ENCODE data around the gene GPC1.

Gene GPC1

DNA sequence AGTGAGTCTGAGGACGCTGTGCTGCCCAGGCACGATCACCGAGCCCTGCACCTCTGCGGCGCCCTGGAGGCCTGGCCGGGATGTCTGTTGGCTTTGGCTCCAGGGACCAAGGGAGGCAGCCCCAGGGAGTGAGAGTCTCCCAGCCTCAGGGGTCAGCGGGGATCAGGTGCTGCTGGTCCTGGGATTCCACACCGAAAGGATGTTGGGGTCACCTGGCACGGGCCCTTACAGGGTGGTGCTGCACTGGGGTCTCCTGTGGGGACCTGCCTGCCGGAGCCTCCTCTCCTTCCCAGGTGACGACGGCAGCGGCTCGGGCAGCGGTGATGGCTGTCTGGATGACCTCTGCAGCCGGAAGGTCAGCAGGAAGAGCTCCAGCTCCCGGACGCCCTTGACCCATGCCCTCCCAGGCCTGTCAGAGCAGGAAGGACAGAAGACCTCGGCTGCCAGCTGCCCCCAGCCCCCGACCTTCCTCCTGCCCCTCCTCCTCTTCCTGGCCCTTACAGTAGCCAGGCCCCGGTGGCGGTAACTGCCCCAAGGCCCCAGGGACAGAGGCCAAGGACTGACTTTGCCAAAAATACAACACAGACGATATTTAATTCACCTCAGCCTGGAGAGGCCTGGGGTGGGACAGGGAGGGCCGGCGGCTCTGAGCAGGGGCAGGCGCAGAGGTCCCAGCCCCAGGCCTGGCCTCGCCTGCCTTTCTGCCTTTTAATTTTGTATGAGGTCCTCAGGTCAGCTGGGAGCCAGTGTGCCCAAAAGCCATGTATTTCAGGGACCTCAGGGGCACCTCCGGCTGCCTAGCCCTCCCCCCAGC lies 30.5 kb downstream of the GPC1 start:
- Histone ChIP-seq H3K36me3 (ENCODE audit: control insufficient read depth, insufficient read depth, low read length) (peaks cover 21% of the 10 kb centered on the region), H3K4me3 (ENCODE audit: low read depth, low read length) (no peak overlapping the region), H3K9ac (ENCODE audit: low read depth, low read length) (no peak overlapping the region), H3K27me3 (ENCODE audit: control insufficient read depth, insufficient read depth, low read length) (no peaks in the 10 kb centered on the region), H3K9me3 (ENCODE audit: control insufficient read depth, insufficient read depth, low read length) (no peaks in the 10 kb centered on the region), H3K4me1 (ENCODE audit: control insufficient read depth, insufficient read depth, low read length) (no peaks in the 10 kb centered on the region)

DNA sequence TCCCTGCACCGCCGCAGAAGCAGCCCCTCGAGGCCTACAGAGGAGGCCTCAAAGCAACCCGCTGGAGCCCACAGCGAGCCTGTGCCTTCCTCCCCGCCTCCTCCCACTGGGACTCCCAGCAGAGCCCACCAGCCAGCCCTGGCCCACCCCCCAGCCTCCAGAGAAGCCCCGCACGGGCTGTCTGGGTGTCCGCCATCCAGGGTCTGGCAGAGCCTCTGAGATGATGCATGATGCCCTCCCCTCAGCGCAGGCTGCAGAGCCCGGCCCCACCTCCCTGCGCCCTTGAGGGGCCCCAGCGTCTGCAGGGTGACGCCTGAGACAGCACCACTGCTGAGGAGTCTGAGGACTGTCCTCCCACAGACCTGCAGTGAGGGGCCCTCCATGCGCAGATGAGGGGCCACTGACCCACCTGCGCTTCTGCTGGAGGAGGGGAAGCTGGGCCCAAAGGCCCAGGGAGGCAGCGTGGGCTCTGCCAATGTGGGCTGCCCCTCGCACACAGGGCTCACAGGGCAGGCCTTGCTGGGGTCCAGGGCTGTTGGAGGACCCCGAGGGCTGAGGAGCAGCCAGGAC lies 31.2 kb downstream of the GPC1 start:
- H3K9me3 ChIP-seq (ENCODE audit: control insufficient read depth, insufficient read depth, low read length), result no peaks in the 10 kb centered on the region
- no peaks in the 10 kb centered on the region for H3K4me1 ChIP-seq (ENCODE audit: control insufficient read depth, insufficient read depth, low read length)
- H3K9ac ChIP-seq (ENCODE audit: low read depth, low read length), result no peak overlapping the region
- peaks cover 21% of the 10 kb centered on the region for H3K36me3 ChIP-seq (ENCODE audit: control insufficient read depth, insufficient read depth, low read length)
- no peaks in the 10 kb centered on the region for H3K27me3 ChIP-seq (ENCODE audit: control insufficient read depth, insufficient read depth, low read length)
- H3K4me3 ChIP-seq (ENCODE audit: low read depth, low read length), result no peak overlapping the region

DNA sequence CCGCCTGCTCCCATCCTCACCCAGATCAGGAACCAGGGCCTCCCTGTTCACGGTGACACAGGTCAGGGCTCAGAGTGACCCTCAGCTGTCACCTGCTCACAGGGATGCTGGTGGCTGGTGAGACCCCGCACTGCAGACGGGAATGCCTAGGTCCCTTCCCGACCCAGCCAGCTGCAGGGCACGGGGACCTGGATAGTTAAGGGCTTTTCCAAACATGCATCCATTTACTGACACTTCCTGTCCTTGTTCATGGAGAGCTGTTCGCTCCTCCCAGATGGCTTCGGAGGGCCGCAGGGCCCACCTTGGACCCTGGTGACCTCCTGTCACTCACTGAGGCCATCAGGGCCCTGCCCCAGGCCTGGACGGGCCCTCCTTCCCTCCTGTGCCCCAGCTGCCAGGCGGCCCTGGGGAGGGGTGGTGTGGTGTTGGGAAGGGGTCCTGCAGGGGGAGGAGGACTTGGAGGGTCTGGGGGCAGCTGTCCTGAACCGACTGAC lies 31.7 kb downstream of the GPC1 start:
- H3K4me1 ChIP-seq (ENCODE audit: control insufficient read depth, insufficient read depth, low read length), result no peaks in the 10 kb centered on the region
- no peaks in the 10 kb centered on the region for H3K9me3 ChIP-seq (ENCODE audit: control insufficient read depth, insufficient read depth, low read length)
- peaks cover 21% of the 10 kb centered on the region for H3K36me3 ChIP-seq (ENCODE audit: control insufficient read depth, insufficient read depth, low read length)
- no peaks in the 10 kb centered on the region for H3K27me3 ChIP-seq (ENCODE audit: control insufficient read depth, insufficient read depth, low read length)
- no peak overlapping the region for H3K4me3 ChIP-seq (ENCODE audit: low read depth, low read length)
- no peak overlapping the region for H3K9ac ChIP-seq (ENCODE audit: low read depth, low read length)

DNA sequence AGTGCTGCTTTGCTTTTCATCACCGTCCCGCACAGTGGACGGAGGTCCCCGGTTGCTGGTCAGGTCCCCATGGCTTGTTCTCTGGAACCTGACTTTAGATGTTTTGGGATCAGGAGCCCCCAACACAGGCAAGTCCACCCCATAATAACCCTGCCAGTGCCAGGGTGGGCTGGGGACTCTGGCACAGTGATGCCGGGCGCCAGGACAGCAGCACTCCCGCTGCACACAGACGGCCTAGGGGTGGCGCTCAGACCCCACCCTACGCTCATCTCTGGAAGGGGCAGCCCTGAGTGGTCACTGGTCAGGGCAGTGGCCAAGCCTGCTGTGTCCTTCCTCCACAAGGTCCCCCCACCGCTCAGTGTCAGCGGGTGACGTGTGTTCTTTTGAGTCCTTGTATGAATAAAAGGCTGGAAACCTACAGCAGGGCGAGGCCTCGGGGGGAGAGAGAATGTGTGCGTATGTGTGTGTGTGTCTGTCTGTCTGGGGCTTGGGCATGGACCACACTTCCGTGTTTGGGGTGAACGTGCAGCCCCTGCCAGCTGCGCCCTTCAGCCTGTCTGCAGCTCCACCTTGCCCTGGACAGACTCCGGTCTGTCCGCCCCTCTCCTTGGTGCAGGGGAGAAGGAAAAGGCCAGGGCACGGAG lies 32.3 kb downstream of the GPC1 start:
- Histone ChIP-seq H3K9ac (ENCODE audit: low read depth, low read length) (no peak overlapping the region), H3K36me3 (ENCODE audit: control insufficient read depth, insufficient read depth, low read length) (peaks cover 19% of the 10 kb centered on the region), H3K9me3 (ENCODE audit: control insufficient read depth, insufficient read depth, low read length) (no peaks in the 10 kb centered on the region), H3K27me3 (ENCODE audit: control insufficient read depth, insufficient read depth, low read length) (no peaks in the 10 kb centered on the region), H3K4me1 (ENCODE audit: control insufficient read depth, insufficient read depth, low read length) (no peaks in the 10 kb centered on the region), H3K4me3 (ENCODE audit: low read depth, low read length) (no peak overlapping the region)

DNA sequence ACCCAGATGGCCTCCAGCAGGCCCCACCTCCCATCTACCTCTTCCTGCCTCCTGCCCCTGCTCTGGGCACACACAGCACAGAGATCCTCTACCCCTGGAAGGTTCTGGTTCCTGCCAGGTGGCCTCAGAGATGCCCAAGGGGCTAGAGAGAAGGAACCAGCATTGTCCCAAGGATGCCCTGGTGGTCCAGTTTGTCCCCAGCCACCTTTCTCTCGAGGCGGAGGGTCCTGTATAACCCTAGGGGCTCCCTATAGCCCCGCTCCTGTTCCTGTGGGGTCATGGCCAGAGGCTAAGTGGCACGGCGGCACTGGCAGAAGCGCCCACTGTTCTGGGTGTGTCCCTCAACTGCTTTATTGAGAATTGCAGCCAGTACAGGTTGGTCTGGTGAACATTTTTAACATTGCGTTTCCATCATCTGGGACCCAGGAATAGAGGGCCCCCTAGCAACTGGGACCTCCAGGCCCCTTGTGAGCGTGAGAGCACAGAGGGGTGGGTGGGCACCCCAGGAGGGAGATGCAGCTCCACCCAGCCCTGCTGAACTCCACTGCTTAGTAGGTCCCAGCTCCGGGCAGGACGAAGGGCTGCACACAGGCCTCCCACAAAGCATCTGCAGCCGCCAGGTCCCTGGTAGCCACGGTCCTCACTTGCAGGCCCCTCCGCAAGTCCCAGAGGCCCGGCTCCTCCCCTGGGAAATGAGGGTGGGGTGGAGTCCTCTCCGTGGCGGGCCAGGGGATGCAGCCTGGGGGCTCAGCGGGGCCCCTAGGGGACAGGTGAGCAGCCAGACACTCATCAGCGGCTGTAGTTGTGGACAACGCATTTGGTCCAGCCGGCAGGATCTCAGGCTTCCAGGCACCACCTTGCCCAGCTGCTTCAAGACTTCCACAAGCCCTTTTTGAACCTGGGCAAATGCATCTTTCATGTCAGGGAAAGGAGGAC lies 33.1 kb downstream of the GPC1 start:
- Histone ChIP-seq H3K9me3 (ENCODE audit: control insufficient read depth, insufficient read depth, low read length) (no peaks in the 10 kb centered on the region), H3K4me3 (ENCODE audit: low read depth, low read length) (no peak overlapping the region), H3K27me3 (ENCODE audit: control insufficient read depth, insufficient read depth, low read length) (no peaks in the 10 kb centered on the region), H3K9ac (ENCODE audit: low read depth, low read length) (no peak overlapping the region), H3K36me3 (ENCODE audit: control insufficient read depth, insufficient read depth, low read length) (peaks cover 19% of the 10 kb centered on the region), H3K4me1 (ENCODE audit: control insufficient read depth, insufficient read depth, low read length) (no peaks in the 10 kb centered on the region)

DNA sequence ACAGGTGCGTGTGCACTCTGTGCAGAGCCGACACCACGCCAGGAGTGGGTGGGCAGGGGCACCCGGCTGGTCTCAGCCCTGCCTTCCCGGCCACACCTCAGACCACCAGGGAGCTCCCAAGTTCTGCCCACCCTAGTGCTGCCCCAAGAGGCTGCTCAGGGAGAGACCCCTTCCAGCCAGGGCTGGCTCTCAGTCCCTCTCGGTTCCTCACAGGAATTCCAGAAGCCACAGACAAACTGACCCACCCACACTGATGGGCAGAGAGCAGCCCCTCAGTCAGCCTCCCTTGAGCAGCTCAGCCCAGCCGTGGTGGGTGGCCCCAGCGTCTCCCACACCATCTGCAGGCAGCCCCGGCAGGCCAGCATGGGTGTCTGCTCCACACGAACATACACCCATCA lies 33.8 kb downstream of the GPC1 start:
- H3K4me3 ChIP-seq (ENCODE audit: low read depth, low read length), result no peak overlapping the region
- no peaks in the 10 kb centered on the region for H3K9me3 ChIP-seq (ENCODE audit: control insufficient read depth, insufficient read depth, low read length)
- H3K36me3 ChIP-seq (ENCODE audit: control insufficient read depth, insufficient read depth, low read length), result peaks cover 17% of the 10 kb centered on the region
- H3K4me1 ChIP-seq (ENCODE audit: control insufficient read depth, insufficient read depth, low read length), result no peaks in the 10 kb centered on the region
- H3K27me3 ChIP-seq (ENCODE audit: control insufficient read depth, insufficient read depth, low read length), result no peaks in the 10 kb centered on the region
- no peak overlapping the region for H3K9ac ChIP-seq (ENCODE audit: low read depth, low read length)

DNA sequence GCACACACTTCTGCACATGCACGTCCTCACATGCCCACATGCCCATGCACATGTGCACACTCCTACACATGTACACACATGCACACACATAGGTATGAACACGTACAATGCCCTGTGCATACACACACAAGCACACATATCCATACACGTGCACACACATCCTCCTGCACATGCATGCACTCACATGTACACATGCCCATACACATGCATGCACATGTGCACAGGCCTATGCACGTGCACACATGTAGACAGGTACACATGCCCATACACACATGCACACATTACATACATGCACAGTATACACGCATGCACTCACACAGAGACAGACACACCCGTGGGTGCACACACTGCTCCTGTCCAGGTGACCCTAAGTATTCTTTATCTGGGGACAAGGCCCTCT lies 34.3 kb downstream of the GPC1 start:
- Histone ChIP-seq H3K36me3 (ENCODE audit: control insufficient read depth, insufficient read depth, low read length) (peaks cover 14% of the 10 kb centered on the region), H3K4me1 (ENCODE audit: control insufficient read depth, insufficient read depth, low read length) (no peaks in the 10 kb centered on the region), H3K4me3 (ENCODE audit: low read depth, low read length) (no peak overlapping the region), H3K9me3 (ENCODE audit: control insufficient read depth, insufficient read depth, low read length) (no peaks in the 10 kb centered on the region), H3K9ac (ENCODE audit: low read depth, low read length) (no peak overlapping the region), H3K27me3 (ENCODE audit: control insufficient read depth, insufficient read depth, low read length) (no peaks in the 10 kb centered on the region)

DNA sequence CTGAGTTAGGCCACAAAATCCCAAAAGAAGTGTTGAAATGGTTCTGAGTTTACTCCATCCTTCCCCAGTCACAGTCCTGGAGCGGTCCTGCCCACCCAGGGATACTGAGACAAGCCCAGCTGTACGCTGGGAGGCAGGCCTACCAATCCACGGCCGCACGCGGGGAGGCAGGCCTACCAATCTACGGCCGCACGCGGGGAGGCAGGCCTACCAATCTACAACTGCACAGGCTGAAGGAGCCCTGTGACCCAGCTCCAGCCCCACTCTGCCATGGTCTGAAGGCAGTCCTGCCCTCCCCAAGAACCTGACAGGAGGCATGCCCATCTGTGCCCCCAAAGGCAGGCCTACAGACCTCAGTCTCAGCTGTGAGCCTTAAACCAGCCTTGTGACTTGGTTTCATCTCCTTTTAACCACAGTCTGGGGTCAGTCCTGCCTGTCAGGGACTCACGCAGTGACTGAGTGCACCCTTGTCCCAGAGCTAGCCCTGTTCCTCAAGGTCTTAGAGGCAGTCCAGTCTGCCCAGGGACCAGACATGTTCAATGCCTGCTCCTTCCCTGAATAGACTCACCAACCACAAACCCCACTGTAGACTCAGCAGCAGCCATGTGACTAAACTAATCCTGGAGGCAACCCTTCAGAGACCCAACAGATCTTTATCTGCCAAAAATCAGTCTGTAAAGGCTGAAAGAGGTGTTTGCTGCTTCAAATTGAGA lies 36.8 kb downstream of the GPC1 start:
- H3K4me1 ChIP-seq (ENCODE audit: control insufficient read depth, insufficient read depth, low read length), result no peaks in the 10 kb centered on the region
- H3K36me3 ChIP-seq (ENCODE audit: control insufficient read depth, insufficient read depth, low read length), result peaks cover under 1% of the 10 kb centered on the region
- H3K9me3 ChIP-seq (ENCODE audit: control insufficient read depth, insufficient read depth, low read length), result no peaks in the 10 kb centered on the region
- no peak overlapping the region for H3K4me3 ChIP-seq (ENCODE audit: low read depth, low read length)
- H3K27me3 ChIP-seq (ENCODE audit: control insufficient read depth, insufficient read depth, low read length), result no peaks in the 10 kb centered on the region
- no peak overlapping the region for H3K9ac ChIP-seq (ENCODE audit: low read depth, low read length)

DNA sequence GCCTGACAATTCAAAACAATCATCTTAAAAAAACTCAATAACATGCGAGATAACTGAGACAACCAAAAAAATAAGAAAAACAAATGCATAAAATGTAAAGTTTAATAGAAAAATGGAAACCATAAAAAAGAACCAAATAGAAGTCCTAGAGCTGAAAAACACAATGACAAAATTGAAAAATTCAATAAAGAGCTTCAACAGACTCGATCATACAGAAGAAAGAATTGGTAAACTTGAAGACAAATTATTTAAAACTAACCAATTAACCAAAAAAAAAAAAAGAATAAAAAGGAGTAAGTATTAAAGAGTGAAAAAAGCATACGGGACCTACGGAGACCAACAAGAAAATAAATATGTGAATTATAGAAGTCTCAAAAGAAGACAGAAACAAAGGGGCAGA lies 37.7 kb downstream of the GPC1 start:
- Histone ChIP-seq H3K36me3 (ENCODE audit: control insufficient read depth, insufficient read depth, low read length) (no peaks in the 10 kb centered on the region), H3K9me3 (ENCODE audit: control insufficient read depth, insufficient read depth, low read length) (no peaks in the 10 kb centered on the region), H3K27me3 (ENCODE audit: control insufficient read depth, insufficient read depth, low read length) (no peaks in the 10 kb centered on the region), H3K9ac (ENCODE audit: low read depth, low read length) (no peak overlapping the region), H3K4me1 (ENCODE audit: control insufficient read depth, insufficient read depth, low read length) (no peaks in the 10 kb centered on the region), H3K4me3 (ENCODE audit: low read depth, low read length) (no peak overlapping the region)

DNA sequence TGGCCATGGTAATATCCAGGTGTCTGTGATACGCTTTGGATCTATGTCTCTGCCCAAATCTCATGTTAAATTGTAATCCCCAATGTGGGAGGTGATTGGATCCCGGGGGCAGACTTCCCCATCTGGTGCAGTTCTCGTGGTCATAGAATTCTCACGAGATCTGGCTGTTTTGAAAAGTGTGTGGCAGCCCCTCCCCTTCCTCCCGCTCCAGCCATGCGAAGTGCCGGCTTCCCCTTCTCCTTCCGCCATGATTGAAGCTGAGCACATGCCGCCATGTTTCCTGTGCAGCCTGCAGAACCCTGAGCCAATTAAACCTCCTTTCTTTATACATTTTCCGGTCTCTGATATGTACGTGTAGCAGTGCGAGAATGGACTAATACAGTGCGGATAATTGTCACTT lies 42.5 kb downstream of the GPC1 start:
- Histone ChIP-seq H3K27me3 (ENCODE audit: control insufficient read depth, insufficient read depth, low read length) (no peaks in the 10 kb centered on the region), H3K36me3 (ENCODE audit: control insufficient read depth, insufficient read depth, low read length) (no peaks in the 10 kb centered on the region), H3K4me3 (ENCODE audit: low read depth, low read length) (no peak overlapping the region), H3K4me1 (ENCODE audit: control insufficient read depth, insufficient read depth, low read length) (no peaks in the 10 kb centered on the region), H3K9ac (ENCODE audit: low read depth, low read length) (no peak overlapping the region), H3K9me3 (ENCODE audit: control insufficient read depth, insufficient read depth, low read length) (no peaks in the 10 kb centered on the region)
